B cell (primary cell): Measurements from ENCODE around the gene FBLIM1.

Source experiments
- CTCF ChIP-seq: fragments of 200-600 bp; IDR thresholded peaks from one replicate; pipeline ENCODE4 v1.8.0; 2022; ENCODE audit warnings: antibody characterized with exemption, mild to moderate bottlenecking
- EZH2 ChIP-seq: IDR thresholded peaks from 2 replicates; pipeline ENCODE4 v1.6.1; 2012; ENCODE audit warnings: borderline replicate concordance, low read depth, mild to moderate bottlenecking, moderate library complexity, low read length; ENCODE audit not compliant: insufficient read depth, poor library complexity, severe bottlenecking

GRCh38 chr1:15758343-15758931, at the start of gene FBLIM1:
- no peak for TF ChIP-seq CTCF
- no peak for TF ChIP-seq EZH2
